ENCODE results near the gene C14orf132.

DNA sequence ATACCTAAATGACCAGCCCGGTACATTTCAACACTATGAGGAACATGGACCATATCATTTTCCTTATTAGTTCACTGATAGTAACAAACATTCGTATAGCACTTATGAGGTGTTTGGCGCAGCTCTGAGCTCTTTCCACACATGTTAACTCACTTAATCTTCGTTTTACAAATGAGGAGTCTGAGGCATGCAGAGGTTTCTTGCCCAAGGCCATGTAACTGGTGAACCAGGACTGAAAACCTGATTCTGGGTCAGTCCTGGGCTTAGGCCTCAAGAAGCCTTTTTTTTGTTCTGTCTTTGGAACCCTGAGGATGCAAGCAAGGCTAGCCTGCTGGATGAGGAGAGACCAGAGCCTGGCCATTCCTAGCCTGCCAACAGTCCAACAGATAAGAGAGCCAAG is 55.0 kb downstream of the C14orf132 start:
- TF ChIP-seq, protein P1, sequence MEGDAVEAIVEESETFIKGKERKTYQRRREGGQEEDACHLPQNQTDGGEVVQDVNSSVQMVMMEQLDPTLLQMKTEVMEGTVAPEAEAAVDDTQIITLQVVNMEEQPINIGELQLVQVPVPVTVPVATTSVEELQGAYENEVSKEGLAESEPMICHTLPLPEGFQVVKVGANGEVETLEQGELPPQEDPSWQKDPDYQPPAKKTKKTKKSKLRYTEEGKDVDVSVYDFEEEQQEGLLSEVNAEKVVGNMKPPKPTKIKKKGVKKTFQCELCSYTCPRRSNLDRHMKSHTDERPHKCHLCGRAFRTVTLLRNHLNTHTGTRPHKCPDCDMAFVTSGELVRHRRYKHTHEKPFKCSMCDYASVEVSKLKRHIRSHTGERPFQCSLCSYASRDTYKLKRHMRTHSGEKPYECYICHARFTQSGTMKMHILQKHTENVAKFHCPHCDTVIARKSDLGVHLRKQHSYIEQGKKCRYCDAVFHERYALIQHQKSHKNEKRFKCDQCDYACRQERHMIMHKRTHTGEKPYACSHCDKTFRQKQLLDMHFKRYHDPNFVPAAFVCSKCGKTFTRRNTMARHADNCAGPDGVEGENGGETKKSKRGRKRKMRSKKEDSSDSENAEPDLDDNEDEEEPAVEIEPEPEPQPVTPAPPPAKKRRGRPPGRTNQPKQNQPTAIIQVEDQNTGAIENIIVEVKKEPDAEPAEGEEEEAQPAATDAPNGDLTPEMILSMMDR (IDR thresholded peaks at IDR 0.05), result no peak
- TF ChIP-seq POLR2AphosphoS5 (IDR thresholded peaks at IDR 0.05), result no peak
- no peak for TF ChIP-seq POLR2A (IDR thresholded peaks at IDR 0.05; ENCODE audit: low read depth)
- TF ChIP-seq EP300 (IDR thresholded peaks at IDR 0.05), result no peak

Data from esophagus muscularis mucosa (tissue), 4 donors.